Activated CD8-positive, alpha-beta T cell treated with anti-CD3 and anti-CD28 coated beads, Interleukin-2, amount 10 ng/mL, durations not matched to agents 7 days and 5 days (primary cell): ENCODE data around the gene PLEKHH2. TPM values are rescaled to one million over a fixed set of nuclear protein-coding genes. Genes with fewer than 3 reads are reported as not detected.
"Not testable (repeated sequence)": the region's sequence is repeated elsewhere in the genome, so short reads cannot be mapped to it uniquely, and the experiment has no call there.

Experiments used
- ATAC-seq: fragments of 150-1000 bp; cut with Tn5 transposase; one replicate; pipeline ENCODE4 v1.10.0; 2021; ENCODE audit warnings: moderate library complexity
- CTCF ChIA-PET: fragments of 350-600 bp; sonication (Branson Sonifier 250); formaldehyde crosslinking; loops from one replicate; lab custom pipeline; 2021; ENCODE audit warnings: antibody characterized with exemption; lab: Charles Lee
- POLR2A ChIA-PET: fragments of 350-600 bp; sonication (Branson Sonifier 250); formaldehyde crosslinking; loops from one replicate; lab custom pipeline; 2021; ENCODE audit warnings: antibody characterized with exemption; lab: Charles Lee
- DNase-seq: peaks from one replicate; pipeline ENCODE4 v3.0.0-alpha.2; 2020
- H3K27ac Mint-ChIP-seq: one replicate; pipeline ENCODE4 v1.8.0; 2021; ENCODE audit warnings: mild to moderate bottlenecking, mixed read lengths
- H3K27me3 Mint-ChIP-seq: one replicate; pipeline ENCODE4 v1.8.0; 2021; ENCODE audit warnings: low read depth, mixed read lengths
- H3K36me3 Mint-ChIP-seq: one replicate; pipeline ENCODE4 v1.8.0; 2021; ENCODE audit warnings: low read depth, mixed read lengths
- H3K4me1 Mint-ChIP-seq: one replicate; pipeline ENCODE4 v1.8.0; 2021; ENCODE audit warnings: low read depth, mixed read lengths
- H3K4me3 Mint-ChIP-seq: one replicate; pipeline ENCODE4 v1.8.0; 2021; ENCODE audit warnings: mild to moderate bottlenecking, mixed read lengths
- H3K9me3 Mint-ChIP-seq: one replicate; pipeline ENCODE4 v1.8.0; 2022; ENCODE audit warnings: mixed read lengths; ENCODE audit not compliant: insufficient read depth
- total RNA-seq, 2 experiments: library from RNA; stranded (reverse); gene quantifications; one replicate each; pipeline ENCODE4 v1.2.3, GENCODE V29; 2021

Gene PLEKHH2
- total RNA-seq, 2 experiments from 2014 or later = 0.32 to 0.57 TPM

DNA sequence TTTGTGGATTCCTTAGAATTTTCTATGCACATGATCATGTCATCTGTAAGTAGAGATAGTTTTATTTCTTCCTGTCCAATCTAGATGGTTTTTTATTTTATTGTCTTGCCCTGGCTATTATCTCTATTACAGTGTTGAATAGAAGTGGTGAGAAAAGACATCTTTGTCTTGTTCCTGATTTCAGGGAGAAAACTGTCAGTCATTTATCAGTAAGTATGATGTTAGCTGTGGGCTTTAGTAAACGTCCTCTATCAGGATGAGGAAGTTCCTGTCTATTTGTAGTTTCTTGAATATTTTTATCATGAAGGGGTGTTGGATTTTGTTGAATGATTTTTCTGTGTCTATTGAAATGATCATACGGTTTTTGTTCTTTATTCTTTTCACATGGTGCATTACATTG is 5.3 kb downstream of the PLEKHH2 start:
- peaks cover 17% of the 10 kb centered on the region for H3K27me3 Mint-ChIP-seq

GRCh38 chr2:43643680-43644079 is 6.6 kb downstream of the PLEKHH2 start:
- H3K27ac Mint-ChIP-seq = no peak overlapping the region
- no peaks in the 10 kb centered on the region for H3K36me3 Mint-ChIP-seq
- no peak overlapping the region for H3K4me3 Mint-ChIP-seq
- CTCF ChIA-PET = interaction anchor here (2.4 kb wide), 1 partner anchor 31 kb away, joined by 8 read pairs; no protein-coding TSS in a partner anchor
- DNase-seq (no peak), ATAC-seq (no peak)
- H3K4me1 Mint-ChIP-seq = no peaks in the 10 kb centered on the region
- POLR2A ChIA-PET = no interaction called here
- H3K27me3 Mint-ChIP-seq = peaks cover 11% of the 10 kb centered on the region
- H3K9me3 Mint-ChIP-seq = no peaks in the 10 kb centered on the region

More for the DNA sequence above, 5.3 kb downstream of the PLEKHH2 start:
- Mint-ChIP-seq H3K4me1 (peaks cover 3% of the 10 kb centered on the region), H3K9me3 (no peaks in the 10 kb centered on the region), H3K4me3 (no peak overlapping the region), H3K27ac (no peak overlapping the region), H3K36me3 (no peaks in the 10 kb centered on the region)
- ChIA-PET POLR2A (no interaction called here), CTCF (no interaction called here)
- DNase-seq (no peak), ATAC-seq (no peak)

DNA sequence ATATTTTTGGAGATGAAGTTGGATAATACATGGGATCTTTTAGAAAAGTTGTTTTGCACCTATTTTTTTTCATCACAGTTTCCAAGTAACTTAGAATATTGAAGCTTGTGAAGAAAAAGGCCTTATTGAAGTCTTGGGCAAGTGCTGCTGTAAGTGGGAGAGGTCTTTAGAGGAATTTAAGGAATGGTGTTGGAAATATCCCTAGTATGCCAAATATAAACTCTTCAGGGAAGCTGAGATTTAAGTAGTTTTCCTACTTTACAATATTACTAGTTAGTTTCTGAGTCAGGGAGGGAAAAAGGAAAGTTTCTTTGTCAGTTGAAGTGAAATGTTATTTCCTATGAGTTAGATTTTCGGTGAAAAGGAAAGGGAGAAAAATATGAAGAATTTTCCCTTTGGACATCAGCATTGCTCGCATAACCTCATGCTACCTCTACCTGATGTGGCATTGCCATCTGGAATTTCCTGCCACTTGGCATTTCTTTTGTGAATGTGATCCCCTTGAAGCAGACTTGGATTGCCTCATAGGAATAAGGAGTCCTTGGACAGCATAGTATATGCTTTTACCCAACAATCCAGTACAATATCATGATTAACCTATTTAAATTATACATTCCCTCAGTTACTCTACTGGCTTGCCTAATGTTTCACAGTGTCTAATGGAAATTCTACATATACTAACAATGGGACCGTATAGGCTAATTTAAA is 12.1 kb downstream of the PLEKHH2 start:
- no peaks in the 10 kb centered on the region for H3K4me1 Mint-ChIP-seq
- no peak overlapping the region for H3K27ac Mint-ChIP-seq
- ChIA-PET CTCF (no interaction called here), POLR2A (no interaction called here)
- ATAC-seq (no peak), DNase-seq (no peak)
- no peaks in the 10 kb centered on the region for H3K9me3 Mint-ChIP-seq
- no peaks in the 10 kb centered on the region for H3K36me3 Mint-ChIP-seq
- peaks cover 19% of the 10 kb centered on the region for H3K27me3 Mint-ChIP-seq
- H3K4me3 Mint-ChIP-seq = no peak overlapping the region

DNA sequence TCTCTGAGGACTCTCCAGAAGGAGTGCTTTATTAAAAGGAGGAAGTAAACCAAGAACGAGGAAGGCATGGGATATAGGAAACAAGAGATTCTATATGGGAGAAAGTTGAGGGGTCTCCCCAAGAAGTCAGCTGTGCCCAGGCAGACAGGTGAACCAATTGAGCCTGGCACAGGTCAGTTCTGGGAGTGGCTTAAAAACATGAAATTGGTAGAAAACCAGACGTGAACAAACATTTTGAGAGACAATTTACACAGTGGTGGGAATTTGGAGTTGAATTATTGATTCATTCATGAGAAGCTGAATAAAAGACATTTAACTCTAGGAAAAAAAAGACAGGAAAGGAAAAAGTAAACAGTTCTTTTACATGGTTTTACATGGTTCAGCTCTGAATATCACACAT is 16.4 kb downstream of the PLEKHH2 start:
- H3K9me3 Mint-ChIP-seq = no peaks in the 10 kb centered on the region
- no peaks in the 10 kb centered on the region for H3K36me3 Mint-ChIP-seq
- CTCF ChIA-PET = no interaction called here

GRCh38 chr2:43657241-43657640 is 20.2 kb downstream of the PLEKHH2 start:
- CTCF ChIA-PET = no interaction called here
- no peak for DNase-seq

More for the DNA sequence above, 16.4 kb downstream of the PLEKHH2 start:
- Mint-ChIP-seq H3K27me3 (peaks cover 14% of the 10 kb centered on the region), H3K4me1 (no peaks in the 10 kb centered on the region), H3K27ac (no peak overlapping the region), H3K4me3 (no peak overlapping the region)
- no peak for ATAC-seq
- no peak for DNase-seq
- POLR2A ChIA-PET = no interaction called here

DNA sequence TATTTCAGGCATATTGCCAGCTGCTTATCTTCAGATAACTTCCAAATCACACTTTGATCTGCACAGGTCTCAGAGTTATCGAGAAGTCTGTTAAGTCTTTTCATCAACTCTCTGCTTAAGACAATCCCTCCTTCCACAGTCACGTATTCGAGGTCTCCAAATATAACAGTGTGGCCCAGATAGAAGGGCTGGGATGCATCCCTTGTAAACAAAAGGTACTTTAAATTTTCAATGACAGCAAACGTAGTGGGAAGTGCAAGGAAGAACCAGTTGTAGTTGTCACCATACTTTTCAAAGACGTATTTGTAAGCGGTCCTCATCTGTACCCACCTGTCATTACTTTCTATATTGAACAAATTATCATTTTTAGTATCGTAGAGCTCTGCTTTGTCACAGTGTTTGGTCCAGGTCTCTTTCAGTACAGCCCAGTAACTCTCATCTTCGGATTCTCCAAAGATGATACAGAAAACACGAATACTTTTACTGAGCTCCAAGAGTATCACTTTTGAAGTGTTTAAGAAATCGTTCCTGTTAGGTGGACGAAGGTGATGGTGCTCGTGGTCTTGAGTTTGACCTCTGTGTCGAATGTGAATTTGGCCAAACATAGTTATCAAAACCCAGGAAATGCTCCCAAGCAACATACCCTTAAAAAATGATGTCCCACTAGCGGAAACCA is 38.7 kb downstream of the PLEKHH2 start:
- CTCF ChIA-PET = interaction anchor here (0.9 kb wide), 1 partner anchor 19 kb away, joined by 3 read pairs; no protein-coding TSS in a partner anchor
- H3K36me3 Mint-ChIP-seq = no peaks in the 10 kb centered on the region
- peak overlapping the region; percentile 38 for H3K4me3 Mint-ChIP-seq
- H3K9me3 Mint-ChIP-seq = peaks cover 4% of the 10 kb centered on the region
- peaks cover 30% of the 10 kb centered on the region for H3K27me3 Mint-ChIP-seq
- DNase-seq (no peak), ATAC-seq (no peak)
- H3K4me1 Mint-ChIP-seq = no peaks in the 10 kb centered on the region
- POLR2A ChIA-PET = no interaction called here
- no peak overlapping the region for H3K27ac Mint-ChIP-seq

More at GRCh38 chr2:43657241-43657640, 20.2 kb downstream of the PLEKHH2 start:
- Mint-ChIP-seq H3K4me1 (no peaks in the 10 kb centered on the region), H3K27me3 (peaks cover 12% of the 10 kb centered on the region), H3K4me3 (no peak overlapping the region), H3K9me3 (no peaks in the 10 kb centered on the region), H3K27ac (no peak overlapping the region), H3K36me3 (no peaks in the 10 kb centered on the region)
- POLR2A ChIA-PET = no interaction called here
- ATAC-seq = no peak

GRCh38 chr2:43676322-43677050 is 39.4 kb downstream of the PLEKHH2 start, which contains the start of gene C1GALT1C1L:
Gene C1GALT1C1L (minus strand): TSS chr2:43676429. CDS start chr2:43676322, 107 bp downstream.
- no peak within 1 kb of the TSS for H3K27ac Mint-ChIP-seq
- peaks cover 4% of the 10 kb centered on the region for H3K9me3 Mint-ChIP-seq
- CTCF ChIA-PET = interaction anchor here (0.9 kb wide), 1 partner anchor 19 kb away, joined by 3 read pairs; no protein-coding TSS in a partner anchor
- H3K4me1 Mint-ChIP-seq = no peaks in the 10 kb centered on the region
- DNase-seq (no peak), ATAC-seq (peak; percentile 64)
- peaks cover 33% of the 10 kb centered on the region for H3K27me3 Mint-ChIP-seq
- POLR2A ChIA-PET = no interaction called here
- no peaks in the 10 kb centered on the region for H3K36me3 Mint-ChIP-seq
- H3K4me3 Mint-ChIP-seq = peak within 1 kb of the TSS; percentile 38

DNA sequence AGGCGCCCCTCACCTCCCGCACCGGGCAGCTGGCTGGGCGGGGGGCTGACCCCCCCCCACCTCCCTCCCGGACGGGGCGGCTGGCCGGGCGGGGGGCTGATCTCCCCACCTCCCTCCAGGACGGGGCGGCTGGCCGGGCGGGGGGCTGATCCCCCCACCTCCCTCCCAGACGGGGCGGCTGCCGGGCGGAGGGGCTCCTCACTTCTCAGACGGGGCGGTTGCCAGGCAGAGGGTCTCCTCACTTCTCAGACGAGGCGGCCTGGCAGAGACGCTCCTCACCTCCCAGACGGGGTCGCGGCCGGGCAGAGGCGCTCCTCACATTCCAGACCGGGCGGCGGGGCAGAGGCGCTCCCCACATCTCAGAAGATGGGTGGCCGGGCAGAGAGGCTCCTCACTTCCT is 40.7 kb downstream of the PLEKHH2 start:
- H3K4me3 Mint-ChIP-seq, H3K4me1 Mint-ChIP-seq, CTCF ChIA-PET, DNase-seq, H3K27ac Mint-ChIP-seq, POLR2A ChIA-PET, H3K36me3 Mint-ChIP-seq, H3K9me3 Mint-ChIP-seq, ATAC-seq: not testable (repeated sequence)
- peaks cover 21% of the 10 kb centered on the region for H3K27me3 Mint-ChIP-seq

- Mint-ChIP-seq H3K27ac (no peak overlapping the region), H3K9me3 (no peaks in the 10 kb centered on the region), H3K4me1 (no peaks in the 10 kb centered on the region), H3K27me3 (peaks cover 12% of the 10 kb centered on the region), H3K4me3 (no peak overlapping the region), H3K36me3 (no peaks in the 10 kb centered on the region)
- POLR2A ChIA-PET = no interaction called here
- CTCF ChIA-PET = no interaction called here
- ATAC-seq (no peak), DNase-seq (no peak)
These were observed 48.3 kb downstream of the PLEKHH2 start for GRCh38 chr2:43685357-43685756.

GRCh38 chr2:43689999-43690398 is 52.9 kb downstream of the PLEKHH2 start:
- Mint-ChIP-seq H3K27ac (no peak overlapping the region), H3K4me3 (no peak overlapping the region), H3K36me3 (no peaks in the 10 kb centered on the region), H3K9me3 (no peaks in the 10 kb centered on the region), H3K4me1 (no peaks in the 10 kb centered on the region), H3K27me3 (peaks cover 9% of the 10 kb centered on the region)
- ChIA-PET POLR2A (no interaction called here), CTCF (no interaction called here)
- ATAC-seq (no peak), DNase-seq (no peak)

GRCh38 chr2:43692428-43692994 is 55.5 kb downstream of the PLEKHH2 start:
- H3K4me1 Mint-ChIP-seq = no peaks in the 10 kb centered on the region
- DNase-seq (no peak), ATAC-seq (no peak)
- no peak overlapping the region for H3K4me3 Mint-ChIP-seq
- no peaks in the 10 kb centered on the region for H3K9me3 Mint-ChIP-seq
- H3K36me3 Mint-ChIP-seq = no peaks in the 10 kb centered on the region
- ChIA-PET CTCF (no interaction called here), POLR2A (no interaction called here)
- peaks cover 12% of the 10 kb centered on the region for H3K27me3 Mint-ChIP-seq
- H3K27ac Mint-ChIP-seq = no peak overlapping the region
